ENCODE measurements around the gene PARP9. TPM values are rescaled to one million over a fixed set of nuclear protein-coding genes. Genes with fewer than 3 reads are reported as not detected.

Gene PARP9
- total and polyA plus RNA-seq, 2 of the 4 experiments (the other 2 are of a cell fraction), result 6.7 to 7.7 TPM

GRCh38 chr3:122553171-122553570, 10.9 kb downstream of the PARP9 start:
- Histone ChIP-seq H2BK120ac (ENCODE audit: low read depth, low read length) (no peak overlapping the region), H3K27ac (ENCODE audit: insufficient read depth, low read length) (no peak overlapping the region), H2AFZ (replicated peaks; ENCODE audit: low read length, poor library complexity) (no peak overlapping the region), H3K4me3 (ENCODE audit: insufficient read depth, low read depth, low read length) (no peak overlapping the region), H4K20me1 (ENCODE audit: insufficient read depth, low read length) (no peaks in the 10 kb centered on the region), H2BK15ac (ENCODE audit: low read depth, low read length) (no peak overlapping the region), H2AK5ac (ENCODE audit: low read depth, low read length) (no peak overlapping the region), H3K56ac (ENCODE audit: extremely low read depth, insufficient read depth, low read length) (no peak overlapping the region), H3K4me2 (ENCODE audit: low read depth, low read length) (no peak overlapping the region), H2AK9ac (replicated peaks; ENCODE audit: low read depth, low read length, poor library complexity) (no peak overlapping the region), H3K27me3 (ENCODE audit: control insufficient read depth, insufficient read depth, low read length) (no peaks in the 10 kb centered on the region), H3K9ac (ENCODE audit: low read depth, low read length) (no peak overlapping the region), H4K8ac (ENCODE audit: low read depth in 2 of 2, low read length in 2 of 2) (no peak overlapping the region), H3K18ac (ENCODE audit: low read depth, low read length) (no peak overlapping the region), H2BK20ac (ENCODE audit: low read depth, low read length) (no peak overlapping the region), H3K4me1 (ENCODE audit: control insufficient read depth, insufficient read depth, low read length) (peaks cover 5% of the 10 kb centered on the region), H3K23ac (ENCODE audit: low read depth, low read length) (no peak overlapping the region), H3K36me3 (ENCODE audit: control insufficient read depth, insufficient read depth, low read length) (peaks cover 23% of the 10 kb centered on the region; the same call in 1 of the 2 replicates), H3K79me1 (ENCODE audit: low read depth in 1 of 2, low read length in 2 of 2) (no peaks in the 10 kb centered on the region), H3K9me3 (ENCODE audit: control insufficient read depth, insufficient read depth, low read length) (no peaks in the 10 kb centered on the region), H3K9me1 (ENCODE audit: insufficient read depth, low read length) (peaks cover 7% of the 10 kb centered on the region; the same call in 1 of the 2 replicates), H3K4ac (ENCODE audit: low read depth, low read length) (no peak overlapping the region), H2BK5ac (ENCODE audit: low read depth, low read length, poor library complexity, severe bottlenecking) (no peak overlapping the region), H4K91ac (ENCODE audit: insufficient read depth, low read depth, low read length) (no peak overlapping the region), H3K14ac (replicated peaks; ENCODE audit: low read depth, low read length) (no peak overlapping the region), H4K5ac (ENCODE audit: low read depth, low read length) (no peak overlapping the region)
- ChIA-PET POLR2A (ENCODE audit: unreplicated experiment) (no interaction called here), CTCF (no interaction called here)
- ATAC-seq (ENCODE audit: low read depth) (no peak), DNase-seq (no peak)
- WGBS, 2 experiments (ENCODE audit: extremely low coverage in 2 of 2, insufficient read length in 1 of 2), result no CpG with 5 or more reads among the region's 3 CpGs
- BruUV-seq (replicated peaks), result no TSS peak
- no peak for TF ChIP-seq RAD21 (IDR thresholded peaks at IDR 0.05; ENCODE audit: low read length)
- TF ChIP-seq NFE2L2 (IDR thresholded peaks at IDR 0.05; ENCODE audit: low read depth, low read length), result no peak
- in situ Hi-C loops (cut with MboI; ENCODE audit: low sequenced_read_pairs), result no loop called here
- dilution Hi-C loops (cut with HindIII; ENCODE audit: low sequenced_read_pairs, unreplicated experiment), result no loop called here
- intact Hi-C loops (cut with micrococcal nuclease), result no loop called here

Measured in IMR-90 (cell line).